HCT116 (cell line): Measurements from ENCODE around the gene OTULINL. TPM values are rescaled to one million over a fixed set of nuclear protein-coding genes. Genes with fewer than 3 reads are reported as not detected.

Source experiments
- ATAC-seq: fragments of 200-7000 bp; cut with Tn5 transposase; 2 replicates; pipeline ENCODE4 v1.9.1; 2020; ENCODE audit warnings: mild to moderate bottlenecking, moderate library complexity
- BruUV-seq: library from RNA; stranded (reverse); fragments of 400-500 nt; replicated peaks from 2 replicates; lab custom pipeline; 2021; lab: Mats Ljungman, UMichigan
- CTCF ChIA-PET: fragments of 300-600 bp; sonication (Branson Sonifier 250); formaldehyde crosslinking; loops from one replicate; lab custom pipeline; 2021; ENCODE audit warnings: antibody characterized with exemption; lab: Charles Lee
- POLR2A ChIA-PET: fragments of 300-600, 350-600 bp; sonication (Branson Sonifier 250); formaldehyde crosslinking; loops from one replicate; lab custom pipeline; 2021; ENCODE audit warnings: antibody characterized with exemption; lab: Charles Lee
- RAD21 ChIA-PET, 2 experiments: fragments of 300-600 bp; sonication (Branson Sonifier 250); formaldehyde crosslinking; loops; one replicate each; lab custom pipeline; 2023; ENCODE audit warnings: low total read pairs in 2 of 2; ENCODE audit not compliant: uncharacterized antibody in 2 of 2, unreplicated experiment in 2 of 2, low non-redundant PET in 1 of 2; lab: Charles Lee
- DNase-seq: peaks from one replicate; pipeline ENCODE4 v3.0.0-alpha.2; 2010; ENCODE audit warnings: low read depth, low spot score
- H2AFZ ChIP-seq: fragments of 200-600 bp; shearing (Covaris generic), sonication (generic); 2 replicates; pipeline ENCODE4 v1.6.1; 2017; ENCODE audit warnings: low read depth, mixed run types, mixed read lengths, antibody characterized with exemption, low read length; ENCODE audit not compliant: poor library complexity, severe bottlenecking
- H3K27ac ChIP-seq: 2 replicates; pipeline ENCODE4 v1.5.1; 2012; ENCODE audit warnings: low read depth, low read length
- H3K27me3 ChIP-seq: fragments of 200-600 bp; sonication (generic); 2 replicates; pipeline ENCODE4 v1.6.1; 2016; ENCODE audit warnings: mixed run types, low read length, mixed read lengths; ENCODE audit not compliant: insufficient read depth
- H3K36me3 ChIP-seq, 2 experiments: fragments of 200-500 bp in 1 of 2; fragments of 200-600 bp in 1 of 2; sonication (Bioruptor generic) in 1 of 2; sonication (generic) in 1 of 2; 2 replicates each; pipeline versions ENCODE4 v1.5.1 to v1.6.1; 2014 to 2016; ENCODE audit warnings: low read length in 2 of 2, inconsistent platforms in 1 of 2, mixed read lengths in 1 of 2, mixed run types in 1 of 2; ENCODE audit not compliant: insufficient read depth in 2 of 2, control insufficient read depth in 1 of 2
- H3K4me1 ChIP-seq, 2 experiments: fragments of 200-600 bp in 1 of 2; sonication (generic) in 1 of 2; 2 replicates each; pipeline versions ENCODE4 v1.5.1 to v1.6.1; 2012 to 2017; ENCODE audit warnings: low read length in 2 of 2, inconsistent platforms in 1 of 2, mild to moderate bottlenecking in 1 of 2, mixed read lengths in 1 of 2, mixed run types in 1 of 2, moderate library complexity in 1 of 2; ENCODE audit not compliant: insufficient read depth in 2 of 2, control insufficient read depth in 1 of 2
- H3K4me2 ChIP-seq: fragments of 200-600 bp; sonication (generic); 2 replicates; pipeline ENCODE4 v1.6.1; 2017; ENCODE audit warnings: mixed run types, low read length, mixed read lengths
- H3K4me3 ChIP-seq, 2 experiments: fragments of 200-600 bp in 1 of 2; sonication (generic) in 1 of 2; replicated peaks in 1 of 2; 2 replicates each; pipeline ENCODE4 v1.5.1; 2011 to 2016; ENCODE audit warnings: low read length in 2 of 2, control low read depth in 1 of 2, low read depth in 1 of 2, mild to moderate bottlenecking in 1 of 2, mixed read lengths in 1 of 2, mixed run types in 1 of 2
- H3K79me2 ChIP-seq: fragments of 200-600 bp; sonication (generic); 2 replicates; pipeline ENCODE4 v1.6.1; 2017; ENCODE audit warnings: mild to moderate bottlenecking, mixed run types, low read length, moderate library complexity, mixed read lengths; ENCODE audit not compliant: insufficient read depth
- H3K9ac ChIP-seq: fragments of 200-600 bp; sonication (generic); 2 replicates; pipeline ENCODE4 v1.6.1; 2016; ENCODE audit warnings: low read length, mixed read lengths
- H3K9me2 ChIP-seq: fragments of 200-600 bp; sonication (generic), shearing (Covaris generic); 2 replicates; pipeline ENCODE4 v1.6.1; 2017; ENCODE audit warnings: mixed run types, mild to moderate bottlenecking, moderate library complexity; ENCODE audit not compliant: insufficient read depth
- H3K9me3 ChIP-seq, 2 experiments: fragments of 200-500 bp in 1 of 2; fragments of 200-600 bp in 1 of 2; sonication (Bioruptor generic) in 1 of 2; sonication (generic) in 1 of 2; 2 replicates each; pipeline ENCODE4 v1.6.1; 2014 to 2017; ENCODE audit warnings: low read length in 2 of 2, mixed read lengths in 2 of 2, inconsistent platforms in 1 of 2, low read depth in 1 of 2, mild to moderate bottlenecking in 1 of 2, mixed run types in 1 of 2, moderate library complexity in 1 of 2; ENCODE audit not compliant: control insufficient read depth in 1 of 2, insufficient read depth in 1 of 2
- H4K20me1 ChIP-seq: fragments of 200-600 bp; sonication (generic), shearing (Covaris generic); 2 replicates; pipeline ENCODE4 v1.6.1; 2017; ENCODE audit warnings: mixed run types, mild to moderate bottlenecking, moderate library complexity; ENCODE audit not compliant: insufficient read depth
- CEBPB ChIP-seq: IDR thresholded peaks from 2 replicates; pipeline ENCODE4 v1.6.1; 2012; ENCODE audit warnings: low read depth
- EGR1 ChIP-seq: IDR thresholded peaks from 2 replicates; pipeline ENCODE4 v1.6.1; 2012; ENCODE audit warnings: low read depth
- ELF1 ChIP-seq: IDR thresholded peaks from 2 replicates; pipeline ENCODE4 v1.6.1; 2012; ENCODE audit warnings: low read depth, borderline replicate concordance
- FOSL1 ChIP-seq: IDR thresholded peaks from 2 replicates; pipeline ENCODE4 v1.6.1; 2012; ENCODE audit warnings: low read depth
- POLR2A ChIP-seq: IDR thresholded peaks from 2 replicates; pipeline ENCODE4 v1.7.0; 2011; ENCODE audit warnings: borderline replicate concordance; ENCODE audit not compliant: insufficient read depth, insufficient read length; ENCODE audit errors: extremely low read depth
- REST ChIP-seq: IDR thresholded peaks from 2 replicates; pipeline ENCODE4 v1.6.1; 2012; ENCODE audit warnings: low read depth
- SIN3A ChIP-seq: IDR thresholded peaks from 2 replicates; pipeline ENCODE4 v1.6.1; 2012; ENCODE audit warnings: low read depth
- TCF7L2 ChIP-seq: IDR thresholded peaks from 2 replicates; pipeline ENCODE4 v1.7.0; 2011; ENCODE audit warnings: borderline replicate concordance, inconsistent platforms; ENCODE audit not compliant: insufficient read depth, insufficient read length; ENCODE audit errors: extremely low read depth
- ZNF274 ChIP-seq: fragments of 200-500 bp; sonication (Bioruptor generic); IDR thresholded peaks from 2 replicates; pipeline ENCODE4 v1.6.1; 2014; ENCODE audit warnings: mild to moderate bottlenecking, low read depth, low read length, inconsistent platforms
- intact Hi-C: fragments of 100-400 bp; cut with micrococcal nuclease; formaldehyde crosslinking; loops from 2 replicates; pipeline ENCODE4 v1.10.0; 2022
- total RNA-seq: library from RNA; stranded (reverse); gene quantifications from one replicate; pipeline ENCODE4 v1.2.1, GENCODE V29; 2021; ENCODE audit not compliant: unreplicated experiment

Gene OTULINL
- total RNA-seq, 1 experiment from 2014 or later = 8.8 TPM

GRCh38 chr5:14640765-14641164 is 59.2 kb downstream of the OTULINL start:
- no peaks in the 10 kb centered on the region for H3K9me3 ChIP-seq
- H2AFZ ChIP-seq = no peak overlapping the region
- H3K4me3 ChIP-seq = no peak overlapping the region
- H3K36me3 ChIP-seq = no peaks in the 10 kb centered on the region
- ChIA-PET POLR2A (no interaction called here), CTCF (no interaction called here), RAD21 (no interaction called here)
- H3K27me3 ChIP-seq = peaks cover 30% of the 10 kb centered on the region
- H3K9me2 ChIP-seq = no peaks in the 10 kb centered on the region
- BruUV-seq = no TSS peak
- intact Hi-C loops = loop anchor here (10.0 kb wide), 1 partner anchor 536 kb away; no protein-coding TSS in a partner anchor
- no peak overlapping the region for H3K9ac ChIP-seq
- no peak for ATAC-seq
- H3K4me1 ChIP-seq = no peaks in the 10 kb centered on the region
- no peaks in the 10 kb centered on the region for H4K20me1 ChIP-seq
- no peak overlapping the region for H3K4me2 ChIP-seq
- no peaks in the 10 kb centered on the region for H3K79me2 ChIP-seq
- H3K27ac ChIP-seq = no peak overlapping the region
- DNase-seq = no peak
- no peak for TF ChIP-seq ELF1
- TF ChIP-seq EGR1 = no peak
- no peak for TF ChIP-seq POLR2A
- no peak for TF ChIP-seq FOSL1
- TF ChIP-seq REST = no peak
- TF ChIP-seq SIN3A = no peak
- TF ChIP-seq TCF7L2 = no peak
- no peak for TF ChIP-seq CEBPB
- TF ChIP-seq ZNF274 = no peak
